GM21447 (cell line): ENCODE results near the gene ZNF662.
"Not testable (repeated sequence)": the region's sequence is repeated elsewhere in the genome, so short reads cannot be mapped to it uniquely, and the experiment has no call there.

Experiments
- ATAC-seq: cut with Tn5 transposase; IDR thresholded peaks from one replicate; pipeline ENCODE4 v1.9.1; 2021; ENCODE audit not compliant: unreplicated experiment

The ZNF662 gene

GRCh38 chr3:42906070-42906847 is at the start of gene ZNF662:
ZNF662 (plus strand) TSS chr3:42906142; CDS start chr3:42908115, 1,973 bp downstream.
- no peak for ATAC-seq

- no peak for ATAC-seq
Measured at GRCh38 chr3:42856544-42856943, 49.4 kb upstream of the ZNF662 start.

GRCh38 chr3:42864321-42864950 is 41.5 kb upstream of the ZNF662 start:
- no peak for ATAC-seq

GRCh38 chr3:42865256-42865655 is 40.7 kb upstream of the ZNF662 start:
- ATAC-seq = no peak

DNA sequence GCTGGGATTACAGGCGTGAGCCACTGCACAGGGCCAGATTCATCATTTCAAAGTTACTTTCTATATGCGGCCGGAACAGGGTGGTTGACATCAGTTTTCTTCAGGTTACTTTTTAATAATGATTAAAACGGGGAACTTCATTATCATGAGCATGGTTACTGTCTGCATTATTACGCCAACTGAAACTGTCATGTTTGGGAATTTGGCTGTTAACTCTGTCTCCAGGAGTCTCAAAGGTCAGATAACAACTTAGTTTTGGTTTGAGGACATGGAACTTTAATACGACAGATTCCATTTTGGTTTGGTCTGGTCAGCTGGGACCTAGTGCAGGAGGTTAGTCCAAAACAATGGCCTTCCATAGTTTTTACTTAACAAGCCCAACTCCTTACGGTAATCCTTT is 38.8 kb upstream of the ZNF662 start:
- no peak for ATAC-seq

DNA sequence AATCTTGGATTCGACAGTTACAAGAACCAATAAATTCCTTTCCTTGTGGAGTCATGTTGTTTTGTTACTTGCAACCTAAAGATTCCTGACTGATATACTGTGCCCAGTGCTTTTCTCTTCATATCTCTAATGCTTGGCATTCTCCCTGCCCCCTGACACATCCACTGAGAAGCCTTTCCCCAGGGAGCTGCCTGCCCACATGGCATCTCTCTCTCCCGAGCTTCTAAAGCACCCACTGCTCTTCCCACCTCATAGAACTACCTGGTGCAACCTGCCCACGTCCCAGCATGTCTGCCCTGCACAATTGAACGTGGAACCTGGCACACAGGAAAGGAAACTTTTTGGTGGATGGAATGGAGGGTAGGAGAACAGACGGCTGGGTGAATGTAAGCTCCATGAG is 37.1 kb upstream of the ZNF662 start:
- no peak for ATAC-seq

GRCh38 chr3:42871592-42872196 is 34.2 kb upstream of the ZNF662 start:
- no peak for ATAC-seq

DNA sequence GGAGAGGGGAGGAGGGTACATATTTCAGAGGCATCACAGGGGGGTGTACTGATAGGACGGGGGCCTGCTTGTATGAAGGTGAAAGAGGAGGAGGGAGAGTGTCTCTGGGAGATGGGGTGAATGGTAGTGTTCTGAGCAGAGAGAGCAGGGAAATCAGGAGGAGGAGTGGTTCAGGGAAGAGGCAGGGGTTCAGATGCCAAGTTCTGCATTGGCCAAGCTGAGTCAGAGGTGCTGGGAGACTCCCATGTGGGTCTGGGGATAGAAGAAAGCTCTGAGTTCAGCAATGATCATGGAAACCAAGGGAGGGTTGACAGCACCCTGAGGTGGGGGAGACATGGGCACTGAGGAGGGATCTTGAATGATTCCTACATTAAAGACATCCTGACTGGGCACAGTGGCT is 33.2 kb upstream of the ZNF662 start:
- no peak for ATAC-seq

- no peak for ATAC-seq
Measured at GRCh38 chr3:42873221-42873982, 32.5 kb upstream of the ZNF662 start.

DNA sequence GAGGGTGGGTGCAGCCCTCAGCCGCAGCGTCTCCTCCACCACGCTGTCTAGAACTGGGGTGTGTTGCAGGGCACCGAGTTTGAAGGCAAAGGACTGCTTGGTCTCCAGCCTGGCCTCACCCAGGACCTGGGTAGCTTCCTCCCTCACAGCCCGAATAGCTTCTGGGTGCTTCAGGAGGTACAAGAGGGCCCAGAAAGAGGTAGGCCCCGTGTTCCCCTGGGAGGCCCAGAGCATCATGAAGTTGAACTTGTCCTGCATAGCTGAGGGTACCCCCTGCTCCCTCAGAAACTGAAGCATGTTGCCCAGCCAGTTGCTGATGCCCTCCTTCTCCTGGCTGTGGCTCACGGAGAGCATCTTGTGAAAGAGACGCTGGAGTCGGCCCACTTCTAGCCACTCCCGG is 31.2 kb upstream of the ZNF662 start:
- no peak for ATAC-seq

DNA sequence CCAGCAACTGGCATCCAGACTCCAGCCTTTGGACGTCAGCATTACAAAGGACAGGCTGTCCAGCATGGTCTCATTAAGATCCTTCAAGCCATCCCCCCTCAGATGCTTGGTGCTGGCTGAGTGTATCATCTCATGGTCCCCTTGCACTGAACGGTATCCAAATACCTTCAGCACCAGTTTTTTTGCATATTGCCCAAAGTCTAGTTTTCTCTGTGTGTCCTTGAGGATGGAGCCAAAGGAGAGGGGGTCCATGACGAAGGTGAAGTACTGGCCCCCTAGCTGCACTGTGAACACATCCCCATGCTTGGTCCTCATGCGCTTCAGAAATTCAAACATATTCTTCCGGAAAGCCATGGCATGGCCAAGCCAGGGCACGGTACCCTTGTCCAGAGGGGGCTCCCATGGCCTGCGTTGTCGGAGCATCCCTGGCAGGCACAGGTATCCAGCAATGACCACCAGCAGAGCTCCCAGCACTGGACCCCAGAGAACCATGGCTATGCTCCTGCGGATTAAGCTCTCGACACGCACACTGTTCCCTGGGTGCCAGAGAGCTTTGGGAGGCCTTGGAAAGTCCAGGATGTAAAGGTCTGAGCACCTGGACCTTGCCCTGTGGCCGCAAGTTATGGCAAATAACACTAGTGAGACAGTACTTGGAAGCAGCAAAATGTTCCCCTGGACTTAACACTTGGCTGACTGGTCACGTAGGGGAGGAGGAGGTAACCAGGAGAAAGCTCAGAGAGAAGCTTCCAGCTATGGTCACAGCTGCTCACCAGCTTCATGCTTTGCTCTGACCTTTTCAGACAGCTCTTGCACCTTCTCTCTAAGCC is 30.4 kb upstream of the ZNF662 start, which contains the start of gene CYP8B1:
Gene CYP8B1 (minus strand): TSS at position 555 of the 827 bp plus-strand sequence. CDS start 63 bp downstream, at position 492.
- ATAC-seq = no peak

- ATAC-seq = no peak
Measured at GRCh38 chr3:42876401-42876800, 29.5 kb upstream of the ZNF662 start.

DNA sequence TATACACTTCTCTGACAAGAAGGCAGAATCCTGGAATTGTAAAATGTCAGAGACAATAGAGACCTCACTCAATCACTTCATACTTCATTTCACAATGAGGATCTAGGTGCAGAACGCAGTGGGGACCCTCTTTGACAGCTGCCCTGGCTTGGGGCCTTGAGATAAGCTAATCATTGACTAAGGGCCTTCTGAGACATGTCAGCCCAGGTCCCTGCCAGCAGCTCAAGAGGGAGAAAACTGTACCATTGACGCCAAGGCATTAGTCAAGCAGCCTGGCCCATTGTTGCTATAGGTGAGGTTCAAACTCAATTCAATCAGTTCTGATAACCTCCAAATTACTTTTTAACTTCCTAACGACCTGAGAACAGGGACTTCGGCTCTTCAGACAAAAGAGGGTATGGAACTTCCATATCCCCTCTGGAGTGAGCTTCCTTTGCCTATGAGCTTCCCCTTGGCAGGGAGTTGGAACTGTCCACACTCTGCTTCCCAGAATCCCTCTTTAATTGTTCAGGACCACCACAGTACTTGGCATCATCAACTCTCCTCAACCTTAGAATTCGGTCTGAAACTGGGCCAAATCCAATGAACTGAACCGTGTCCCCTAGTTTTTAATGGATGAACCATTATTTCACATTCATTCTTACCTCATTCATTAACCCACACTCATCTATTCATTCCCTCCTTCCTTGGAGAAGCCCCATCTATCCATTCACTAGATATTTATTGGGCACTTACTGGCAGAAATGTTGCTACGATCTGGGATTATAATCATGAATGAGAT is 28.8 kb upstream of the ZNF662 start:
- no peak for ATAC-seq

GRCh38 chr3:42877881-42878280 is 28.1 kb upstream of the ZNF662 start:
- ATAC-seq = no peak

DNA sequence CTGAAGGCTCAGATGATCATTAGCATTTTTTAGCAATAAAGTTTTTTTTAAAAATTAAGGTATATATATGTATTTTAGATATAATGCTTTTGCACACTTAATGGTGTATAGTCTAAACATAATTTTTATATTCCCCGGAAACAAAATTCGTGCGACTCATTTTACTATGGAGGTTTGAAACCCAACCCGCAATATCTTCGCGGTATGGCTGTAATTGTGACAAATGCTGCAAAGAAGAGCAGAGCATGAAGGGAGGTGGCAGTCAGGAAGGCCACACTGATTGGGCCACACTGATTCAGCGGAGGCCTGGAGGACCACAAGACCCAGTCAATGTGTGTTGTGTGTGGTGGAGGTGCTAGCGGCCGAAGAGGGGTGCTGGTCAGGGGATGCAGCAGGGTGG is 25.8 kb upstream of the ZNF662 start:
- ATAC-seq = no peak

GRCh38 chr3:42880601-42881451 is 25.1 kb upstream of the ZNF662 start:
- ATAC-seq = peak; percentile 98

DNA sequence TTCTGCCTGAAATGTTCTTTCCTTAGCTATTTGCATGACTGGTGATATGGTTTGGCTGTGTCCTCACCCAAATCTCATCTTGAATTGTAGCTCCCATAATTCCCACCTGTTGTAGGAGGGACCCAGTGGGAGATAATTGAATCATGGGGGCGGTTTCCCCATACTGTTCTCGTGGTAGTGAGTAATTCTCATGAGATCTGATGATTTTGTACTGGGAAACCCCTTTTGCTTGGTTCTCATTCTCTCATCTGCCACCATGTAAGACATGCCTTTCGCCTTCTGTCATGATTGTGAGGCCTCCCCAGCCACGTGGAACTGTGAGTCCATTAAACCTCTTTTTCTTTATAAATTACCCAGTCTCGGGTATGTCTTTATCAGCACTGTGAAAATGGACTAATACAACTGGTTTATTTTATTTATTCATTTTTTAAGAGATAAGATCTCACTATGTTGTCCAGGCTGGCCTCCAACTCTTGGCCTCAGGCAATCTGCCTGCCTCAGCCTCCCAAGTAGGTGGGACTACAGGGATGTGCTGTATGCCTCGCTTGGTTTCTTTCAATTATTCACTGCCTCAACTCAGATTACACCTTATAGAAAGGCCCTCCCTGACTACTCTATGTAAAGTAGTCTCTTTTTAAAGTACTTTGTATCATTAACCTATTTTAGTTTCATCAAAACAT is 22.6 kb upstream of the ZNF662 start:
- not testable (repeated sequence) for ATAC-seq

- no peak for ATAC-seq
Measured at GRCh38 chr3:42884324-42884723, 21.6 kb upstream of the ZNF662 start.
